CD14-positive monocyte (primary cell): ENCODE measurements around the gene VAT1L. TPM values are rescaled to one million over a fixed set of nuclear protein-coding genes. Genes with fewer than 3 reads are reported as not detected.

Source experiments
- DNase-seq, 3 donors: peaks; one replicate each; pipeline ENCODE4 v3.0.0-alpha.2; 2011 to 2022
- H2AFZ ChIP-seq: 2 replicates; pipeline ENCODE4 v1.6.0; 2012; ENCODE audit warnings: mild to moderate bottlenecking, low read depth, low read length, inconsistent platforms; ENCODE audit not compliant: insufficient read depth, poor library complexity, severe bottlenecking
- H3K27ac ChIP-seq, 2 donors: 1 replicate in 1 of 2; 2 replicates in 1 of 2; pipeline ENCODE4 v1.5.1; 2012 to 2013; ENCODE audit warnings: low read length in 2 of 2, control low read depth in 1 of 2, inconsistent platforms in 1 of 2, low read depth in 1 of 2, mild to moderate bottlenecking in 1 of 2
- H3K27me3 ChIP-seq, 2 donors: one replicate each; pipeline versions ENCODE4 v1.6.0 to v1.6.1; 2011 to 2013; ENCODE audit warnings: low read length in 2 of 2; ENCODE audit not compliant: control insufficient read depth in 2 of 2, insufficient read depth in 2 of 2
- H3K36me3 ChIP-seq, 2 donors: replicated peaks in 1 of 2; 1 replicate in 1 of 2; 2 replicates in 1 of 2; pipeline versions ENCODE4 v1.5.1 to v1.6.1; 2012 to 2013; ENCODE audit warnings: low read length in 2 of 2, control low read depth in 1 of 2, inconsistent platforms in 1 of 2, mild to moderate bottlenecking in 1 of 2; ENCODE audit not compliant: insufficient read depth in 2 of 2, control insufficient read depth in 1 of 2
- H3K4me1 ChIP-seq, 2 donors: 1 replicate in 1 of 2; 2 replicates in 1 of 2; pipeline versions ENCODE4 v1.5.1 to v1.6.1; 2012 to 2013; ENCODE audit warnings: low read length in 2 of 2, control low read depth in 1 of 2, inconsistent platforms in 1 of 2, mild to moderate bottlenecking in 1 of 2, moderate library complexity in 1 of 2; ENCODE audit not compliant: insufficient read depth in 2 of 2, control insufficient read depth in 1 of 2
- H3K4me2 ChIP-seq: replicated peaks from 2 replicates; pipeline ENCODE3; 2012; ENCODE audit warnings: low read length, moderate library complexity, mild to moderate bottlenecking; ENCODE audit not compliant: poor library complexity, severe bottlenecking; ENCODE audit errors: extremely low read depth
- H3K4me3 ChIP-seq, 3 experiments: fragments of 200-600 bp in 1 of 3; sonication (generic) in 1 of 3; replicated peaks in 1 of 3; 1 replicate in 2 of 3; 2 replicates in 1 of 3; pipeline ENCODE4 v1.5.1; 2011 to 2013; ENCODE audit warnings: low read length in 3 of 3, mild to moderate bottlenecking in 3 of 3, control low read depth in 2 of 3, low read depth in 2 of 3, inconsistent platforms in 1 of 3, moderate library complexity in 1 of 3
- H3K79me2 ChIP-seq: 2 replicates; pipeline ENCODE4 v1.6.0; 2012; ENCODE audit warnings: mild to moderate bottlenecking, control low read depth, inconsistent platforms, low read length, moderate library complexity; ENCODE audit not compliant: insufficient read depth
- H3K9ac ChIP-seq: 2 replicates; pipeline ENCODE4 v1.6.0; 2017; ENCODE audit warnings: low read length, mild to moderate bottlenecking; ENCODE audit not compliant: insufficient read depth, poor library complexity, severe bottlenecking
- H3K9me3 ChIP-seq, 2 donors: replicated peaks in 1 of 2; 1 replicate in 1 of 2; 2 replicates in 1 of 2; pipeline versions ENCODE4 v1.5.1 to v1.6.1; 2012 to 2013; ENCODE audit warnings: low read length in 2 of 2, control low read depth in 1 of 2; ENCODE audit not compliant: control insufficient read depth in 1 of 2, insufficient read depth in 1 of 2
- H4K20me1 ChIP-seq: 2 replicates; pipeline ENCODE4 v1.6.0; 2012; ENCODE audit warnings: mild to moderate bottlenecking, low read length, control low read depth, moderate library complexity; ENCODE audit not compliant: insufficient read depth
- H3K27ac Mint-ChIP-seq, 7 donors: one replicate each; pipeline ENCODE4 v1.8.0; 2020; ENCODE audit warnings: mild to moderate bottlenecking in 7 of 7, mixed read lengths in 7 of 7, moderate library complexity in 6 of 7, inconsistent platforms in 2 of 7
- H3K27me3 Mint-ChIP-seq, 3 donors: one replicate each; pipeline ENCODE4 v1.8.0; 2021 to 2022; ENCODE audit warnings: low read depth in 3 of 3, mild to moderate bottlenecking in 3 of 3, mixed read lengths in 3 of 3, moderate library complexity in 3 of 3, inconsistent platforms in 1 of 3
- H3K36me3 Mint-ChIP-seq, 2 donors: one replicate each; pipeline ENCODE4 v1.8.0; 2020; ENCODE audit warnings: mixed read lengths in 2 of 2, inconsistent platforms in 1 of 2, mild to moderate bottlenecking in 1 of 2
- H3K4me1 Mint-ChIP-seq: one replicate; pipeline ENCODE4 v1.8.0; 2020; ENCODE audit warnings: mild to moderate bottlenecking, mixed read lengths
- H3K4me3 Mint-ChIP-seq, 2 donors: one replicate each; pipeline ENCODE4 v1.8.0; 2020; ENCODE audit warnings: mild to moderate bottlenecking in 2 of 2, mixed read lengths in 2 of 2, moderate library complexity in 1 of 2
- H3K9me3 Mint-ChIP-seq, 7 donors: one replicate each; pipeline ENCODE4 v1.8.0; 2020 to 2022; ENCODE audit warnings: mixed read lengths in 7 of 7, mild to moderate bottlenecking in 6 of 7, moderate library complexity in 6 of 7, inconsistent platforms in 2 of 7
- CTCF ChIP-seq: fragments of 200-600 bp; IDR thresholded peaks from one replicate; pipeline ENCODE4 v1.8.0; 2022; ENCODE audit warnings: antibody characterized with exemption, mild to moderate bottlenecking
- WGBS: methylation state at CpG from one replicate; pipeline ENCODE4 v1.1.5; 2013; ENCODE audit warnings: missing lambda C conversion rate; ENCODE audit not compliant: insufficient coverage; 5-methylcytosine and 5-hydroxymethylcytosine counted together
- intact Hi-C, 2 donors: fragments of 100-400 bp; cut with micrococcal nuclease; formaldehyde crosslinking; loops; one replicate each; pipeline versions ENCODE4 v1.15.0 to v1.15.1; 2023
- polyA plus RNA-seq, 3 donors: library from polyadenylated mRNA; depleted of rRNA in 1 of 3; unstranded in 2 of 3; stranded (reverse) in 1 of 3; fragments of 300-500 nt in 2 of 3; fragments of >200 nt in 1 of 3; fragmentation: Illumina TruSeq in 2 of 3; gene quantifications; 1 replicate in 2 of 3; 2 replicates in 1 of 3; pipeline ENCODE4 v1.2.3, GENCODE V29; 2012 to 2021

Gene VAT1L
- polyA plus RNA-seq, 3 donors, result not detected

DNA sequence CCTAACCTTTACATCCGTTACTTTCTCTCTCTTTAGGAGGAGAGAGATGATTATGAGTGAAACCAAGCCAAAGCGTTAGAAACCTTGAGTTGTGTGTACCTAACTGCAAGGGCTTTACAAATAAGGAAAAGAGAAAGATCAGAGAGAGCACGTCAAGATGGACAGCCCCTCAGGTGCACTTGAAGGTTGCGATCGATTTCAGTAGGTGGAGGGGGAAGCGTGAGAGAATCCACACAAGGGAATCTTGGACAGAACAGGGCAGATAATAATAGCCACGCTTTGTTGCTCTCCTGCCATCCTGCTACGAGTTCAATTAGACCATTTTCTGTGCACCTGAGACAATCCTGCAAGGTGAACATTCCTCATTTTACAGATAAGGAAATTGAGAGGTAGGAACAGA lies 78.4 kb downstream of the VAT1L start:
- Histone ChIP-seq H3K4me1 (no peaks in the 10 kb centered on the region), H2AFZ (no peak overlapping the region), H3K9ac (no peak overlapping the region), H3K9me3 (no peaks in the 10 kb centered on the region), H3K27me3 (no peaks in the 10 kb centered on the region), H3K27ac (no peak overlapping the region), H3K4me2 (no peak overlapping the region), H4K20me1 (no peaks in the 10 kb centered on the region), H3K4me3 (no peak overlapping the region), H3K79me2 (no peaks in the 10 kb centered on the region), H3K36me3 (no peaks in the 10 kb centered on the region)
- no peak for DNase-seq
- Mint-ChIP-seq H3K4me1 (no peaks in the 10 kb centered on the region), H3K27ac (no peak overlapping the region), H3K4me3 (no peak overlapping the region), H3K27me3 (peaks cover 2 to 8% (median 2%) of the 10 kb centered on the region in 3 donors), H3K9me3 (peaks cover 0 to 5% (median 0%) of the 10 kb centered on the region in 7 donors), H3K36me3 (no peaks in the 10 kb centered on the region)
- TF ChIP-seq CTCF, result no peak
- 80% methylated on average over 2 of the region's 8 CpGs for WGBS
- intact Hi-C loops, result no loop called here

GRCh38 chr16:77868052-77868451 lies 79.7 kb downstream of the VAT1L start:
- no peak for TF ChIP-seq CTCF
- Histone ChIP-seq H3K9ac (no peak overlapping the region), H3K4me3 (no peak overlapping the region), H4K20me1 (no peaks in the 10 kb centered on the region), H3K36me3 (no peaks in the 10 kb centered on the region), H3K27ac (no peak overlapping the region), H3K4me1 (no peaks in the 10 kb centered on the region), H2AFZ (no peak overlapping the region), H3K4me2 (no peak overlapping the region), H3K79me2 (no peaks in the 10 kb centered on the region), H3K9me3 (no peaks in the 10 kb centered on the region), H3K27me3 (no peaks in the 10 kb centered on the region)
- Mint-ChIP-seq H3K9me3 (peaks cover 0 to 5% (median 0%) of the 10 kb centered on the region in 7 donors), H3K4me3 (no peak overlapping the region), H3K27me3 (peaks cover 2 to 8% (median 2%) of the 10 kb centered on the region in 3 donors), H3K27ac (no peak overlapping the region), H3K36me3 (no peaks in the 10 kb centered on the region), H3K4me1 (no peaks in the 10 kb centered on the region)
- 86% methylated on average over 1 of the region's 2 CpGs for WGBS
- DNase-seq, result no peak
- intact Hi-C loops, result no loop called here
